Stimulated activated CD4-positive, alpha-beta T cell treated with anti-CD3 and anti-CD28 coated beads, Interleukin-2, amount 100 ng/mL, for 48 hours (primary cell): Measurements from ENCODE around the gene SH3RF2.
"Not testable (repeated sequence)": the region's sequence is repeated elsewhere in the genome, so short reads cannot be mapped to it uniquely, and the experiment has no call there.

Experiments
- DNase-seq, 2 donors: peaks; one replicate each; pipeline ENCODE4 v3.0.0-alpha.2; 2020

Gene SH3RF2

GRCh38 chr5:145936401-145937131, at the start of gene SH3RF2:
SH3RF2 (plus strand) TSS chr5:145936578; CDS start chr5:145937929, 1,351 bp downstream.
- peak; percentile 12 to 30 for DNase-seq

- no peak for DNase-seq
Measured at GRCh38 chr5:145887217-145887616, 49.2 kb upstream of the SH3RF2 start.

GRCh38 chr5:145887976-145888574, 48.3 kb upstream of the SH3RF2 start:
- no peak for DNase-seq

- DNase-seq, result no peak
Measured at GRCh38 chr5:145889611-145890010, 46.8 kb upstream of the SH3RF2 start.

- DNase-seq, result not testable (repeated sequence)
Measured at GRCh38 chr5:145891378-145891777, 45.0 kb upstream of the SH3RF2 start.

- DNase-seq, result no peak
Measured at GRCh38 chr5:145898171-145898570, 38.2 kb upstream of the SH3RF2 start.

GRCh38 chr5:145902421-145902820, 34.0 kb upstream of the SH3RF2 start:
- DNase-seq, result no peak

GRCh38 chr5:145903113-145903512, 33.3 kb upstream of the SH3RF2 start:
- no peak for DNase-seq

- no peak for DNase-seq
Measured at GRCh38 chr5:145903867-145904266, 32.5 kb upstream of the SH3RF2 start.

GRCh38 chr5:145904743-145905142, 31.6 kb upstream of the SH3RF2 start:
- DNase-seq, result no peak

GRCh38 chr5:145906401-145906800, 30.0 kb upstream of the SH3RF2 start:
- DNase-seq, result no peak

GRCh38 chr5:145908206-145908960, 28.0 kb upstream of the SH3RF2 start:
- no peak for DNase-seq

GRCh38 chr5:145911164-145911563, 25.2 kb upstream of the SH3RF2 start:
- DNase-seq, result no peak

- no peak for DNase-seq
Measured at GRCh38 chr5:145912019-145912418, 24.4 kb upstream of the SH3RF2 start.

GRCh38 chr5:145912594-145912993, 23.8 kb upstream of the SH3RF2 start:
- DNase-seq, result no peak

- no peak for DNase-seq
Measured at GRCh38 chr5:145913701-145914100, 22.7 kb upstream of the SH3RF2 start.

GRCh38 chr5:145915970-145916638, 20.3 kb upstream of the SH3RF2 start:
- no peak for DNase-seq

- DNase-seq, result no peak
Measured at GRCh38 chr5:145917288-145917687, 19.1 kb upstream of the SH3RF2 start.

- DNase-seq, result no peak
Measured at GRCh38 chr5:145918397-145918796, 18.0 kb upstream of the SH3RF2 start.

- DNase-seq, result no peak
Measured at GRCh38 chr5:145919413-145919812, 17.0 kb upstream of the SH3RF2 start.

- DNase-seq, result no peak
Measured at GRCh38 chr5:145920542-145921210, 15.7 kb upstream of the SH3RF2 start.

- no peak for DNase-seq
Measured at GRCh38 chr5:145921211-145921610, 15.2 kb upstream of the SH3RF2 start.

GRCh38 chr5:145922059-145922458, 14.3 kb upstream of the SH3RF2 start:
- DNase-seq, result no peak
